Measurements from ENCODE around the gene MZF1. TPM values are rescaled to one million over a fixed set of nuclear protein-coding genes. Genes with fewer than 3 reads are reported as not detected.

MZF1 gene
- total and polyA plus RNA-seq, 2 donors (not counting 3 experiments of a cell fraction or from before 2014, with no cell fraction given), result 26.4 to 30.8 TPM

- Histone ChIP-seq H2AFZ (ENCODE audit: low read depth, low read length) (no peak overlapping the region), H3K9ac (replicated peaks; ENCODE audit: extremely low read depth, insufficient read depth, low read length) (no peak overlapping the region), H3K79me2 (ENCODE audit: control insufficient read depth, insufficient read depth, low read length) (no peaks in the 10 kb centered on the region), H3K36me3 (ENCODE audit: control insufficient read depth in 2 of 2, extremely low read depth in 1 of 2, insufficient read depth in 2 of 2, low read length in 2 of 2) (peaks cover 0 to 1% of the 10 kb centered on the region in 2 experiments), H3K27ac (ENCODE audit: insufficient read depth, low read depth, low read length) (no peak overlapping the region), H4K20me1 (replicated peaks; ENCODE audit: control insufficient read depth, extremely low read depth, insufficient read depth, low read length) (no peaks in the 10 kb centered on the region), H3K9me3 (replicated peaks; ENCODE audit: control insufficient read depth, insufficient read depth, low read length) (no peaks in the 10 kb centered on the region), H3K9me1 (replicated peaks; ENCODE audit: control insufficient read depth, extremely low read depth, insufficient read depth, low read length) (no peaks in the 10 kb centered on the region), H3K4me2 (ENCODE audit: insufficient read depth, low read length) (no peak overlapping the region), H3K27me3 (ENCODE audit: control insufficient read depth in 2 of 2, insufficient read depth in 2 of 2, low read length in 2 of 2) (peaks cover 11 to 22% of the 10 kb centered on the region in 2 experiments), H3K4me3 (replicated peaks in 1 of 3; ENCODE audit: insufficient read depth in 1 of 3, low read depth in 1 of 3, low read length in 3 of 3) (no peak overlapping the region), H3K4me1 (ENCODE audit: control insufficient read depth, extremely low read depth, insufficient read depth, low read length) (peaks cover 24% of the 10 kb centered on the region)
- BruUV-seq (replicated peaks), result no TSS peak
- POLR2A ChIA-PET, result no interaction called here
- dilution Hi-C loops (cut with MboI; ENCODE audit: extremely low pct_ligation_motif_present, low sequenced_read_pairs), result no loop called here
- CTCF ChIA-PET, result interaction anchor here (1.5 kb wide), 1 partner anchor 17 kb away, joined by 3 read pairs; no protein-coding TSS in a partner anchor
- TF ChIP-seq GATA2 (IDR thresholded peaks at IDR 0.05; ENCODE audit: insufficient read depth, insufficient read length, low read depth, low read length), result no peak
- TF ChIP-seq EZH2 (IDR thresholded peaks at IDR 0.05; ENCODE audit: borderline replicate concordance, low read depth, low read length, severe bottlenecking), result no peak
- TF ChIP-seq FOS (IDR thresholded peaks at IDR 0.05; ENCODE audit: borderline replicate concordance, insufficient read depth, low read length), result no peak
- no peak for TF ChIP-seq CTCF (IDR thresholded peaks at IDR 0.05; ENCODE audit: extremely low read depth in 1 of 2, insufficient read depth in 1 of 2, low read depth in 1 of 2, low read length in 2 of 2)
- TF ChIP-seq POLR2AphosphoS5 (IDR thresholded peaks at IDR 0.05; ENCODE audit: insufficient read depth, low read depth, low read length), result no peak
- no peak for TF ChIP-seq POLR2A (IDR thresholded peaks at IDR 0.05; ENCODE audit: low read depth, low read length)
- TF ChIP-seq MAX (IDR thresholded peaks at IDR 0.05; ENCODE audit: insufficient read depth, insufficient read length), result no peak
- no peak for TF ChIP-seq JUN (IDR thresholded peaks at IDR 0.05; ENCODE audit: borderline replicate concordance, insufficient read depth, insufficient read length, low read depth)
- no peak for TF ChIP-seq MYC (IDR thresholded peaks at IDR 0.05; ENCODE audit: low read depth, low read length)
- FAIRE-seq (no peak), DNase-seq (ENCODE audit: low read depth, low spot score) (no peak)
- intact Hi-C loops (cut with micrococcal nuclease), result no loop called here
These were observed 9.3 kb downstream of the MZF1 start for GRCh38 chr19:58563823-58564222.
